Pons (tissue), 1 donor: ENCODE data around the gene SEMA3A.
A peak's percentile ranks its signal among the peaks of the same experiment; 100 is the strongest.
"Not testable (repeated sequence)": the region's sequence is repeated elsewhere in the genome, so short reads cannot be mapped to it uniquely, and the experiment has no call there.

Experiments used
- DNase-seq: peaks from one replicate; pipeline ENCODE4 v3.0.0-alpha.2; 2016; ENCODE audit warnings: low spot score

Gene SEMA3A

GRCh38 chr7:84060000-84060399, 134.6 kb downstream of the SEMA3A start:
- DNase-seq, result no peak

- no peak for DNase-seq
These were observed 136.1 kb downstream of the SEMA3A start for GRCh38 chr7:84058311-84059076.

GRCh38 chr7:84057576-84057975, 137.0 kb downstream of the SEMA3A start:
- no peak for DNase-seq

GRCh38 chr7:84055904-84056605, 138.5 kb downstream of the SEMA3A start:
- no peak for DNase-seq

GRCh38 chr7:84055199-84055598, 139.4 kb downstream of the SEMA3A start:
- not testable (repeated sequence) for DNase-seq

- DNase-seq, result no peak
These were observed 145.3 kb downstream of the SEMA3A start for GRCh38 chr7:84049071-84049836.

- no peak for DNase-seq
These were observed 147.5 kb downstream of the SEMA3A start for GRCh38 chr7:84047085-84047484.

GRCh38 chr7:84044834-84045233, 149.8 kb downstream of the SEMA3A start:
- no peak for DNase-seq

- peak; percentile 29 for DNase-seq
These were observed 150.9 kb downstream of the SEMA3A start for GRCh38 chr7:84043661-84044191.

GRCh38 chr7:84042110-84042539, 152.5 kb downstream of the SEMA3A start:
- DNase-seq, result no peak

- no peak for DNase-seq
These were observed 152.9 kb downstream of the SEMA3A start for GRCh38 chr7:84041649-84042048.

GRCh38 chr7:84040355-84040754, 154.2 kb downstream of the SEMA3A start:
- DNase-seq, result peak; percentile 92

GRCh38 chr7:84039432-84039831, 155.2 kb downstream of the SEMA3A start:
- DNase-seq, result no peak

- no peak for DNase-seq
These were observed 166.9 kb downstream of the SEMA3A start for GRCh38 chr7:84027678-84028077.

- peak; percentile 56 for DNase-seq
These were observed 169.2 kb downstream of the SEMA3A start for GRCh38 chr7:84025332-84025927.

GRCh38 chr7:84022684-84023308, 171.8 kb downstream of the SEMA3A start:
- no peak for DNase-seq

- DNase-seq, result no peak
These were observed 172.6 kb downstream of the SEMA3A start for GRCh38 chr7:84022009-84022408.

- no peak for DNase-seq
These were observed 173.2 kb downstream of the SEMA3A start for GRCh38 chr7:84021292-84021908.

- peak; percentile 34 for DNase-seq
These were observed 176.9 kb downstream of the SEMA3A start for GRCh38 chr7:84017651-84018050.

GRCh38 chr7:84013616-84014240, 180.9 kb downstream of the SEMA3A start:
- no peak for DNase-seq

- no peak for DNase-seq
These were observed 184.8 kb downstream of the SEMA3A start for GRCh38 chr7:84009782-84010181.
